Measurements from ENCODE around the gene PROZ. TPM values are rescaled to one million over a fixed set of nuclear protein-coding genes. Genes with fewer than 3 reads are reported as not detected.
"Not testable (repeated sequence)": the region's sequence is repeated elsewhere in the genome, so short reads cannot be mapped to it uniquely, and the experiment has no call there.

The PROZ gene
- total RNA-seq, 1 experiment from 2014 or later: not detected

DNA sequence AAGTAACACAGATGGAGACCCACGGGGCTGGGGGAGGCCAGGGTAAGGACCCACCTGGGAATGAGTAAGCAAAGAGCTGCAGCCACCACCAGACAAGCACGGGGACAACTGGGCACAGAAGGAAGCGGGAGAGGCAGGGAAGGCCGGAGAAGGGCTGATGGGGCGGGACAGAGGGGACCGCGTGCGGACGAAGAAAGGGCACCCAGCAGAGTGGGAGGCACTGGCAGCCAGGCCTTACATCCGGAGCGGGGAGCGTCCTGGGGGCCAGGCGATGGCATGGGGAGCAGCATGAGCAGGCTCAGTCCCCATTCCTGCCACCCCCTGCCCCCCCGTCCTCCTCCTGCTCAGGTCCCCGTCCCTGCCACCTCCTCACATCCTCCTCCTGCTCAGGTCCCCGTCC is 3.0 kb downstream of the PROZ start:
- Histone ChIP-seq H3K9me3 (ENCODE audit: low read length) (no peaks in the 10 kb centered on the region), H4K20me1 (ENCODE audit: low read length) (no peaks in the 10 kb centered on the region), H2AFZ (ENCODE audit: low read length) (no peak overlapping the region), H3K4me3 (ENCODE audit: low read length) (no peak overlapping the region), H3K27ac (ENCODE audit: low read length) (no peak overlapping the region), H3F3A (ENCODE audit: low read length, unreplicated experiment) (no peaks in the 10 kb centered on the region), H3K79me2 (ENCODE audit: low read length) (no peaks in the 10 kb centered on the region), H3K4me2 (ENCODE audit: low read length) (no peak overlapping the region), H3K4me1 (ENCODE audit: insufficient read depth, low read length) (no peaks in the 10 kb centered on the region), H3K36me3 (ENCODE audit: low read depth, low read length) (no peaks in the 10 kb centered on the region), H3K27me3 (ENCODE audit: low read length) (no peaks in the 10 kb centered on the region), H3K9me2 (replicated peaks; ENCODE audit: low read length) (no peaks in the 10 kb centered on the region), H3K9ac (ENCODE audit: low read length) (no peak overlapping the region)
- TF ChIP-seq EZH2 (IDR thresholded peaks at IDR 0.05; ENCODE audit: low read length, unreplicated experiment) (no peak), EZH2phosphoT487 (IDR thresholded peaks at IDR 0.05; ENCODE audit: borderline replicate concordance, low read length) (no peak), CTCF (conservative IDR thresholded peaks at IDR 0.05; ENCODE audit: low read depth, low read length) (no peak)
- CTCF ChIA-PET: no interaction called here
- POLR2A ChIA-PET (ENCODE audit: unreplicated experiment): no interaction called here
- no peak for ATAC-seq
- no TSS peak for BruUV-seq (replicated peaks)
- DNase-seq: no peak
- intact Hi-C loops (cut with micrococcal nuclease): no loop called here

DNA sequence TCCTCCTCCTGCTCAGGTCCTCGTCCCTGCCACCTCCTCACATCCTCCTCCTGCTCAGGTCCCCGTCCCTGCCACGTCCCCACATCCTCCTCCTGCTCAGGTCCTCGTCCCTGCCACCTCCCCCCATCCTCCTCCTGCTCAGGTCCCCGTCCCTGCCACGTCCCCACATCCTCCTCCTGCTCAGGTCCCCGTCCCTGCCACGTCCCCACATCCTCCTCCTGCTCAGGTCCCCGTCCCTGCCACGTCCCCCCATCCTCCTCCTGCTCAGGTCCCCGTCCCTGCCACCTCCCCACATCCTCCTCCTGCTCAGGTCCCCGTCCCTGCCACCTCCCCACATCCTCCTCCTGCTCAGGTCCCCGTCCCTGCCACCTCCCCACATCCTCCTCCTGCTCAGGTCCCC is 3.5 kb downstream of the PROZ start:
- H3K27me3 ChIP-seq (ENCODE audit: low read length); H3K27ac ChIP-seq (ENCODE audit: low read length); CTCF ChIA-PET; H3F3A ChIP-seq (ENCODE audit: low read length, unreplicated experiment); DNase-seq; H3K9me2 ChIP-seq (replicated peaks; ENCODE audit: low read length); POLR2A ChIA-PET (ENCODE audit: unreplicated experiment); H3K4me2 ChIP-seq (ENCODE audit: low read length); H3K79me2 ChIP-seq (ENCODE audit: low read length); ATAC-seq; H3K4me3 ChIP-seq (ENCODE audit: low read length); H2AFZ ChIP-seq (ENCODE audit: low read length); H3K9me3 ChIP-seq (ENCODE audit: low read length); BruUV-seq (replicated peaks); H4K20me1 ChIP-seq (ENCODE audit: low read length); H3K4me1 ChIP-seq (ENCODE audit: insufficient read depth, low read length); H3K9ac ChIP-seq (ENCODE audit: low read length); intact Hi-C loops (cut with micrococcal nuclease); H3K36me3 ChIP-seq (ENCODE audit: low read depth, low read length): not testable (repeated sequence)

- CTCF ChIA-PET: no interaction called here
- H3K9me3 ChIP-seq (ENCODE audit: low read length): no peaks in the 10 kb centered on the region
- no peaks in the 10 kb centered on the region for H3F3A ChIP-seq (ENCODE audit: low read length, unreplicated experiment)
- DNase-seq (no peak), ATAC-seq (peak; percentile 45)
- H3K4me3 ChIP-seq (ENCODE audit: low read length): no peak overlapping the region
- no peak overlapping the region for H3K27ac ChIP-seq (ENCODE audit: low read length)
- intact Hi-C loops (cut with micrococcal nuclease): no loop called here
- no peaks in the 10 kb centered on the region for H3K4me1 ChIP-seq (ENCODE audit: insufficient read depth, low read length)
- H3K9ac ChIP-seq (ENCODE audit: low read length): no peak overlapping the region
- H2AFZ ChIP-seq (ENCODE audit: low read length): no peak overlapping the region
- H3K27me3 ChIP-seq (ENCODE audit: low read length): no peaks in the 10 kb centered on the region
- no peaks in the 10 kb centered on the region for H3K36me3 ChIP-seq (ENCODE audit: low read depth, low read length)
- H3K4me2 ChIP-seq (ENCODE audit: low read length): no peak overlapping the region
- no peaks in the 10 kb centered on the region for H3K79me2 ChIP-seq (ENCODE audit: low read length)
- TF ChIP-seq CTCF (conservative IDR thresholded peaks at IDR 0.05; ENCODE audit: low read depth, low read length) (no peak), EZH2 (IDR thresholded peaks at IDR 0.05; ENCODE audit: low read length, unreplicated experiment) (no peak), EZH2phosphoT487 (IDR thresholded peaks at IDR 0.05; ENCODE audit: borderline replicate concordance, low read length) (no peak)
- BruUV-seq (replicated peaks): no TSS peak
- H4K20me1 ChIP-seq (ENCODE audit: low read length): no peaks in the 10 kb centered on the region
- no peaks in the 10 kb centered on the region for H3K9me2 ChIP-seq (replicated peaks; ENCODE audit: low read length)
- POLR2A ChIA-PET (ENCODE audit: unreplicated experiment): no interaction called here
Measured at GRCh38 chr13:113162783-113163685, 4.6 kb downstream of the PROZ start.

All from PC-3 (cell line).